ENCODE results near the gene NLRP14.

Gene NLRP14

DNA sequence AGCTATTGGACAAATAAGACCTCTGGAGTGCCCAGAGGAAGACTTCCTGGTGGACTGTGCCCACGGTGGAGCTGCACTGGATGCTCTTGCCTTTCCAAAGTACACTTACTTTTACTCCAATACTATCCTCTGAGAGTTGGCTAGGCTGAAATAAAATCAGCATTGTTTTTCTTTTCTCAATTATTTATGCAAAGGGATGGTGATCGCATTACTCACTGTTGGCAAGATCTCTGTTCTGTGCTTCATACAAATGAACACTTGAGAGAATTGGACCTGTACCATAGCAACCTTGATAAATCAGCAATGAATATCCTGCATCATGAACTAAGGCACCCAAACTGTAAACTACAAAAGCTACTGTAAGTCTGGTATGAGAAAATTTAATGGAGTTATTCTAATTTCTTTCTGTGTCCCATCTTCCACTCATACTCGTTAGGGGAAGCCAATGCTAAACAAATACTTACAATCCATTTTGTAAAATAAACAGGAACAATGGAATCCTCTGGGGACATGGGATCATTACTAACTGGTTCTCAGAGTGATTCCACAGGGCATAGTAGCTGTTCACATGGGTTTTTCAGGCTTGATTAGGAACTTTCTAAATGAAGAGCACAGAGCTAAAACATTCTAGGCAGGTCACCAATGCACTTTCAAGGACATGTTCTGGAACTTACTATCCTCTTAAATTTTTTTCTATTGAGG lies 26.3 kb downstream of the NLRP14 start:
- Histone ChIP-seq H3K27ac (ENCODE audit: low read depth, low read length) (no peak overlapping the region), H3K27me3 (ENCODE audit: low read length) (no peaks in the 10 kb centered on the region), H3K4me3 (ENCODE audit: insufficient read depth, low read length, poor library complexity, severe bottlenecking) (no peak overlapping the region), H3K79me2 (ENCODE audit: insufficient read depth, low read length) (no peaks in the 10 kb centered on the region), H2AFZ (ENCODE audit: low read depth, low read length, severe bottlenecking) (no peak overlapping the region), H3K36me3 (ENCODE audit: low read length) (no peaks in the 10 kb centered on the region), H3F3A (ENCODE audit: insufficient read depth) (no peaks in the 10 kb centered on the region), H3K9me3 (ENCODE audit: insufficient read depth, low read length) (no peaks in the 10 kb centered on the region), H3K9ac (ENCODE audit: low read length) (no peak overlapping the region), H3K4me2 (ENCODE audit: low read depth, low read length, poor library complexity, severe bottlenecking) (no peak overlapping the region), H4K20me1 (ENCODE audit: low read depth, low read length) (no peaks in the 10 kb centered on the region), H3K9me2 (replicated peaks; ENCODE audit: insufficient read depth, low read length) (no peaks in the 10 kb centered on the region)
- TF ChIP-seq, protein P1, sequence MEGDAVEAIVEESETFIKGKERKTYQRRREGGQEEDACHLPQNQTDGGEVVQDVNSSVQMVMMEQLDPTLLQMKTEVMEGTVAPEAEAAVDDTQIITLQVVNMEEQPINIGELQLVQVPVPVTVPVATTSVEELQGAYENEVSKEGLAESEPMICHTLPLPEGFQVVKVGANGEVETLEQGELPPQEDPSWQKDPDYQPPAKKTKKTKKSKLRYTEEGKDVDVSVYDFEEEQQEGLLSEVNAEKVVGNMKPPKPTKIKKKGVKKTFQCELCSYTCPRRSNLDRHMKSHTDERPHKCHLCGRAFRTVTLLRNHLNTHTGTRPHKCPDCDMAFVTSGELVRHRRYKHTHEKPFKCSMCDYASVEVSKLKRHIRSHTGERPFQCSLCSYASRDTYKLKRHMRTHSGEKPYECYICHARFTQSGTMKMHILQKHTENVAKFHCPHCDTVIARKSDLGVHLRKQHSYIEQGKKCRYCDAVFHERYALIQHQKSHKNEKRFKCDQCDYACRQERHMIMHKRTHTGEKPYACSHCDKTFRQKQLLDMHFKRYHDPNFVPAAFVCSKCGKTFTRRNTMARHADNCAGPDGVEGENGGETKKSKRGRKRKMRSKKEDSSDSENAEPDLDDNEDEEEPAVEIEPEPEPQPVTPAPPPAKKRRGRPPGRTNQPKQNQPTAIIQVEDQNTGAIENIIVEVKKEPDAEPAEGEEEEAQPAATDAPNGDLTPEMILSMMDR (IDR thresholded peaks at IDR 0.05; ENCODE audit: insufficient read depth, low read length, poor library complexity, severe bottlenecking), result no peak
- no peak for TF ChIP-seq EZH2phosphoT487 (conservative IDR thresholded peaks at IDR 0.05; ENCODE audit: low read length)

DNA sequence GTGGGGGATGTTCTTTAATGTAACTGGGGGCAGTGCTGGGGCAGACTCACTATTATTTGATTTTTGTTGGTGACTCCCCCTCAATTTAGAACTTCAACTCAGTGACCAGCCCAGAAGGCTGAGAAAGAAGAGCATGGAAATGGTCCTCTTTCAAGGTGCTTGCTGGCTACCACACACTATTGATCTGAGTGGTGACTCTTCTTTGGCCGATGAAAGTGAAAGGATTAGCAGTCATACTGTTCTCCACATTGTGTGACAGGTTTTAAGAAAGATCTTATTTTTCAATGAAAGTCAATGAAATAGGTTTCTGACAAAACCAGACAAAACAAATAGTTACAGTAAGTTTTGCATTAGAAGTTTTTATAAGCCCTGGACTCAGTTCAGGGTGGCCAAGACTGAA lies 29.9 kb downstream of the NLRP14 start:
- no peaks in the 10 kb centered on the region for H3K36me3 ChIP-seq (ENCODE audit: low read length)
- H3K9me3 ChIP-seq (ENCODE audit: insufficient read depth, low read length), result no peaks in the 10 kb centered on the region
- no peak overlapping the region for H3K9ac ChIP-seq (ENCODE audit: low read length)
- H3F3A ChIP-seq (ENCODE audit: insufficient read depth), result no peaks in the 10 kb centered on the region
- TF ChIP-seq, protein P1 (IDR thresholded peaks at IDR 0.05; ENCODE audit: insufficient read depth, low read length, poor library complexity, severe bottlenecking), result no peak
- no peak for TF ChIP-seq EZH2phosphoT487 (conservative IDR thresholded peaks at IDR 0.05; ENCODE audit: low read length)
- H3K27me3 ChIP-seq (ENCODE audit: low read length), result no peaks in the 10 kb centered on the region
- H3K9me2 ChIP-seq (replicated peaks; ENCODE audit: insufficient read depth, low read length), result no peaks in the 10 kb centered on the region
- no peaks in the 10 kb centered on the region for H4K20me1 ChIP-seq (ENCODE audit: low read depth, low read length)
- H3K4me3 ChIP-seq (ENCODE audit: insufficient read depth, low read length, poor library complexity, severe bottlenecking), result no peak overlapping the region
- H3K4me2 ChIP-seq (ENCODE audit: low read depth, low read length, poor library complexity, severe bottlenecking), result no peak overlapping the region
- H3K79me2 ChIP-seq (ENCODE audit: insufficient read depth, low read length), result no peaks in the 10 kb centered on the region
- H3K27ac ChIP-seq (ENCODE audit: low read depth, low read length), result no peak overlapping the region
- no peak overlapping the region for H2AFZ ChIP-seq (ENCODE audit: low read depth, low read length, severe bottlenecking)

DNA sequence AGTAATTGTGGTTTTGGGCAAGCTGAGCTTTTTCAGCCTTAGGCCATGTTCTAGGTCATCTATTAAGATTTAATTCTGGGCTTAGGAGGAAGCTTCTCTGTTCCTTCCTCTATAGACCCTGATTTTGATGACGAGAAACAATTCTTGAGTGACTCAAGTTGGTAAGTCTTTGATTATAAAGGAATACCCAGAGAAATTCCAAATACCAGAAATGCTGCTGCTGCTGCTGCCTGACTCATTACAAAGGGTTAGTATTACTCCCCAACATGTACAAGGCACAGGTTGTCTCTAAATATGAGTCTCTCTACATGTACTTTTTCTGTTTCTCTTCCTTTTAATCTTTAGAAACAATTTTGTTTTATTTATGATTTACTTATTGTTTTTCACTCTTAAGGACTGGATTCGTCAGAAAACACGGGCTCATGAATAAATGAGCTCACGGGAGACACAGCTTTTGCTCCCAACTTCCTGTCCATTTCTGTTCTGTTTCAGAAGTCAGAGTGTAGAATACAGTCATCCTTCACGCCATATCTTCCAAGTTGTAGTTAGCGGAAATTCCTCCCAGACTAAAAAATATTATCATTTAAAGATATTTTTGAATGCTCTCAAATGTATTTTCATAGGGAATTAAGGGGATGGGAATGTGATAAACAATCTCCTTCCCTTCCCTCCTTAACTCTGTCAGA lies 36.7 kb downstream of the NLRP14 start:
- Histone ChIP-seq H3K9me2 (replicated peaks; ENCODE audit: insufficient read depth, low read length) (no peaks in the 10 kb centered on the region; the same call in 1 of the 2 replicates), H4K20me1 (ENCODE audit: low read depth, low read length) (no peaks in the 10 kb centered on the region), H3K79me2 (ENCODE audit: insufficient read depth, low read length) (no peaks in the 10 kb centered on the region), H3K9ac (ENCODE audit: low read length) (no peak overlapping the region), H3F3A (ENCODE audit: insufficient read depth) (no peaks in the 10 kb centered on the region), H3K4me2 (ENCODE audit: low read depth, low read length, poor library complexity, severe bottlenecking) (no peak overlapping the region), H3K36me3 (ENCODE audit: low read length) (no peaks in the 10 kb centered on the region), H3K4me3 (ENCODE audit: insufficient read depth, low read length, poor library complexity, severe bottlenecking) (no peak overlapping the region), H3K27me3 (ENCODE audit: low read length) (no peaks in the 10 kb centered on the region), H3K9me3 (ENCODE audit: insufficient read depth, low read length) (no peaks in the 10 kb centered on the region), H2AFZ (ENCODE audit: low read depth, low read length, severe bottlenecking) (no peak overlapping the region), H3K27ac (ENCODE audit: low read depth, low read length) (no peak overlapping the region)
- TF ChIP-seq, protein P1 (IDR thresholded peaks at IDR 0.05; ENCODE audit: insufficient read depth, low read length, poor library complexity, severe bottlenecking), result no peak
- TF ChIP-seq EZH2phosphoT487 (conservative IDR thresholded peaks at IDR 0.05; ENCODE audit: low read length), result no peak
